SK-N-SH (cell line): ENCODE data around the gene DEGS2. TPM values are rescaled to one million over a fixed set of nuclear protein-coding genes. Genes with fewer than 3 reads are reported as not detected.
"Not testable (repeated sequence)": the region's sequence is repeated elsewhere in the genome, so short reads cannot be mapped to it uniquely, and the experiment has no call there.

Experiments
- CTCF ChIA-PET: fragments of 300-600, 350-600 bp; formaldehyde crosslinking; extraction: SDS; loops from one replicate; lab custom pipeline; 2021; lab: Yijun Ruan, JAX
- POLR2A ChIA-PET: fragments of 350-600 bp; sonication (Branson Sonifier 250); formaldehyde crosslinking; extraction: SDS; loops from one replicate; lab custom pipeline; 2020; ENCODE audit warnings: antibody characterized with exemption, inconsistent platforms; lab: Yijun Ruan, JAX
- DNase-seq: peaks from one replicate; pipeline ENCODE4 v3.0.0; 2012
- H2AFZ ChIP-seq: fragments of 200-600 bp; sonication (generic); 2 replicates; pipeline ENCODE4 v1.8.1; 2016; ENCODE audit warnings: antibody characterized with exemption, mild to moderate bottlenecking, low read depth
- H3F3A ChIP-seq: fragments of 200-600 bp; sonication (generic); replicated peaks from 2 replicates; pipeline ENCODE3; 2016; ENCODE audit warnings: antibody characterized with exemption, mild to moderate bottlenecking; ENCODE audit not compliant: insufficient read depth
- H3K27ac ChIP-seq, 2 experiments: fragments of 200-500 bp in 1 of 2; fragments of 200-600 bp in 1 of 2; sonication (Bioruptor generic) in 1 of 2; sonication (generic), shearing (Covaris generic) in 1 of 2; 2 replicates each; pipeline versions ENCODE4 v1.5.1 to v1.6.1; 2014 to 2016; ENCODE audit warnings: low read depth in 2 of 2, inconsistent platforms in 1 of 2, low read length in 1 of 2, mild to moderate bottlenecking in 1 of 2, mixed read lengths in 1 of 2
- H3K27me3 ChIP-seq: fragments of 200-600 bp; sonication (generic), shearing (Covaris generic); 2 replicates; pipeline ENCODE4 v1.6.1; 2016; ENCODE audit warnings: mixed run types; ENCODE audit not compliant: insufficient read depth
- H3K36me3 ChIP-seq, 2 experiments: fragments of 200-500 bp in 1 of 2; fragments of 200-600 bp in 1 of 2; sonication (Bioruptor generic) in 1 of 2; sonication (generic) in 1 of 2; replicated peaks in 1 of 2; 2 replicates each; pipeline versions ENCODE3 to v1.5.1; 2014 to 2016; ENCODE audit warnings: low read length in 1 of 2, mild to moderate bottlenecking in 1 of 2; ENCODE audit not compliant: insufficient read depth in 2 of 2, control insufficient read depth in 1 of 2
- H3K4me1 ChIP-seq, 2 experiments: fragments of 200-500 bp in 1 of 2; fragments of 200-600 bp in 1 of 2; sonication (Bioruptor generic) in 1 of 2; sonication (generic), shearing (Covaris generic) in 1 of 2; 2 replicates each; pipeline versions ENCODE4 v1.5.1 to v1.6.1; 2014 to 2016; ENCODE audit warnings: low read depth in 1 of 2, low read length in 1 of 2, mixed run types in 1 of 2; ENCODE audit not compliant: insufficient read depth in 2 of 2, control insufficient read depth in 1 of 2
- H3K4me2 ChIP-seq: fragments of 200-600 bp; sonication (generic), shearing (Covaris generic); 2 replicates; pipeline ENCODE4 v1.6.1; 2017; ENCODE audit warnings: mixed run types
- H3K4me3 ChIP-seq, 2 experiments: fragments of 200-500 bp in 1 of 2; fragments of 200-600 bp in 1 of 2; sonication (Bioruptor generic) in 1 of 2; sonication (generic), shearing (Covaris generic) in 1 of 2; 2 replicates each; pipeline versions ENCODE4 v1.5.1 to v1.8.1; 2014 to 2016; ENCODE audit warnings: low read depth in 2 of 2, inconsistent platforms in 1 of 2, low read length in 1 of 2, mild to moderate bottlenecking in 1 of 2, mixed read lengths in 1 of 2, moderate library complexity in 1 of 2
- H3K79me2 ChIP-seq: fragments of 200-600 bp; sonication (generic); 2 replicates; pipeline ENCODE4 v1.8.1; 2017; ENCODE audit warnings: mild to moderate bottlenecking; ENCODE audit not compliant: insufficient read depth
- H3K9ac ChIP-seq: fragments of 200-600 bp; sonication (generic); 2 replicates; pipeline ENCODE4 v1.6.1; 2017; ENCODE audit warnings: mixed run types
- H3K9me2 ChIP-seq: fragments of 200-600 bp; sonication (generic); 2 replicates; pipeline ENCODE4 v1.6.1; 2017; ENCODE audit warnings: mixed run types
- H3K9me3 ChIP-seq: fragments of 200-600 bp; sonication (generic); 2 replicates; pipeline ENCODE4 v1.6.1; 2017; ENCODE audit warnings: mixed run types, mild to moderate bottlenecking, moderate library complexity
- H4K20me1 ChIP-seq: fragments of 200-600 bp; sonication (generic); 2 replicates; pipeline ENCODE4 v1.6.1; 2017; ENCODE audit warnings: mild to moderate bottlenecking, mixed run types; ENCODE audit not compliant: insufficient read depth
- FOXM1 ChIP-seq: IDR thresholded peaks from 2 replicates; pipeline ENCODE4 v1.4.0; 2012; ENCODE audit warnings: low read depth, mild to moderate bottlenecking
- GABPA ChIP-seq: IDR thresholded peaks from 2 replicates; pipeline ENCODE4 v1.4.0; 2012; ENCODE audit warnings: low read depth, mild to moderate bottlenecking
- GATA2 ChIP-seq: sonication (generic); formaldehyde crosslinking; IDR thresholded peaks from 2 replicates; pipeline ENCODE4 v1.5.0; 2020; ENCODE audit warnings: mild to moderate bottlenecking, missing genetic modification reagents
- NFIC ChIP-seq: IDR thresholded peaks from 2 replicates; pipeline ENCODE4 v1.4.0; 2012; ENCODE audit warnings: borderline replicate concordance
- RAD21 ChIP-seq: IDR thresholded peaks from 2 replicates; pipeline ENCODE4 v1.6.1; 2012; ENCODE audit warnings: mild to moderate bottlenecking, low read length
- SIN3A ChIP-seq: IDR thresholded peaks from 2 replicates; pipeline ENCODE4 v1.6.1; 2012; ENCODE audit warnings: low read depth, mild to moderate bottlenecking, low read length, moderate library complexity, borderline replicate concordance
- TEAD4 ChIP-seq: IDR thresholded peaks from 2 replicates; pipeline ENCODE4 v1.4.0; 2012; ENCODE audit warnings: mild to moderate bottlenecking, borderline replicate concordance; ENCODE audit not compliant: insufficient read depth
- WGBS: methylation state at CpG from one replicate; pipeline ENCODE4 v1.1.6; 2017; ENCODE audit warnings: low lambda C conversion rate; 5-methylcytosine and 5-hydroxymethylcytosine counted together
- polyA plus RNA-seq, 3 experiments: library from polyadenylated mRNA; depleted of rRNA; stranded (reverse); fragments of >200 nt; gene quantifications; 2 replicates each; pipeline ENCODE4 v1.2.3, GENCODE V29; 2012
- TF ChIP-seq, protein P1 (sequence below): IDR thresholded peaks from 2 replicates; pipeline ENCODE4 v1.6.1; 2012; ENCODE audit warnings: mild to moderate bottlenecking, low read depth, low read length, moderate library complexity

Gene DEGS2
- polyA plus RNA-seq, 1 of the 3 experiments (the other 2 are of a cell fraction) = 0.02 TPM

DNA sequence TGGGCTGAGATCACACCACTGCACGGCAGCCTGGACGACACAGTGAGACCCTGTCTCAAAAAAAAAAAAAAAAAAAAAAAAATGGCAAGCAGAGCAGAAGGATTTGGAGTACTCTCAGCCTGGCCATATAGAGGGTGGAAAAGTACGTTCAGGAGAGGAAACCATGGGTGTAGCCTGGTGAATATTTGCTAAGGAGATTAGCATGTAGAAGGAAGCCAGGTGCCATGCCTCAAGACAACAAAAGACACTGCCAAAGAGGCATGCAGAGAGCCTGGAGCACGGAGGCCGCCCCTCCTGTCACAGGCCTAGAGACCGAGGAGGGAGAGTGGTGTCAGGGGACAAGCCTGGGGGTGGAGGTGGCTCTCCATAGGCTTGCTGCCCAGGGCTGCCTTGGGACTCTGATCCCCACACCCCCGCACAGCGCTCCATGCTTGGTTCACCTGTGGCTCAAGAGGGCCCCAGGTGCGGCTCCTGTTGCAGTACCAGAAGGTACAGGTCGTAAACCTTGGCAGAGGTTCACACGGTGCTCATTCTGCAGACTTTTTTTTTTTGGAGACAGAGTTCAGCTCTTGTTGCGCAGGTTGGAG lies 27.9 kb upstream of the DEGS2 start (continued):
- TF ChIP-seq, protein P1, sequence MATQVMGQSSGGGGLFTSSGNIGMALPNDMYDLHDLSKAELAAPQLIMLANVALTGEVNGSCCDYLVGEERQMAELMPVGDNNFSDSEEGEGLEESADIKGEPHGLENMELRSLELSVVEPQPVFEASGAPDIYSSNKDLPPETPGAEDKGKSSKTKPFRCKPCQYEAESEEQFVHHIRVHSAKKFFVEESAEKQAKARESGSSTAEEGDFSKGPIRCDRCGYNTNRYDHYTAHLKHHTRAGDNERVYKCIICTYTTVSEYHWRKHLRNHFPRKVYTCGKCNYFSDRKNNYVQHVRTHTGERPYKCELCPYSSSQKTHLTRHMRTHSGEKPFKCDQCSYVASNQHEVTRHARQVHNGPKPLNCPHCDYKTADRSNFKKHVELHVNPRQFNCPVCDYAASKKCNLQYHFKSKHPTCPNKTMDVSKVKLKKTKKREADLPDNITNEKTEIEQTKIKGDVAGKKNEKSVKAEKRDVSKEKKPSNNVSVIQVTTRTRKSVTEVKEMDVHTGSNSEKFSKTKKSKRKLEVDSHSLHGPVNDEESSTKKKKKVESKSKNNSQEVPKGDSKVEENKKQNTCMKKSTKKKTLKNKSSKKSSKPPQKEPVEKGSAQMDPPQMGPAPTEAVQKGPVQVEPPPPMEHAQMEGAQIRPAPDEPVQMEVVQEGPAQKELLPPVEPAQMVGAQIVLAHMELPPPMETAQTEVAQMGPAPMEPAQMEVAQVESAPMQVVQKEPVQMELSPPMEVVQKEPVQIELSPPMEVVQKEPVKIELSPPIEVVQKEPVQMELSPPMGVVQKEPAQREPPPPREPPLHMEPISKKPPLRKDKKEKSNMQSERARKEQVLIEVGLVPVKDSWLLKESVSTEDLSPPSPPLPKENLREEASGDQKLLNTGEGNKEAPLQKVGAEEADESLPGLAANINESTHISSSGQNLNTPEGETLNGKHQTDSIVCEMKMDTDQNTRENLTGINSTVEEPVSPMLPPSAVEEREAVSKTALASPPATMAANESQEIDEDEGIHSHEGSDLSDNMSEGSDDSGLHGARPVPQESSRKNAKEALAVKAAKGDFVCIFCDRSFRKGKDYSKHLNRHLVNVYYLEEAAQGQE = no peak
- TF ChIP-seq NFIC (no peak), RAD21 (no peak), GATA2 (CRISPR knock-in tag) (no peak), TEAD4 (no peak), FOXM1 (no peak), GABPA (no peak), SIN3A (no peak)

DNA sequence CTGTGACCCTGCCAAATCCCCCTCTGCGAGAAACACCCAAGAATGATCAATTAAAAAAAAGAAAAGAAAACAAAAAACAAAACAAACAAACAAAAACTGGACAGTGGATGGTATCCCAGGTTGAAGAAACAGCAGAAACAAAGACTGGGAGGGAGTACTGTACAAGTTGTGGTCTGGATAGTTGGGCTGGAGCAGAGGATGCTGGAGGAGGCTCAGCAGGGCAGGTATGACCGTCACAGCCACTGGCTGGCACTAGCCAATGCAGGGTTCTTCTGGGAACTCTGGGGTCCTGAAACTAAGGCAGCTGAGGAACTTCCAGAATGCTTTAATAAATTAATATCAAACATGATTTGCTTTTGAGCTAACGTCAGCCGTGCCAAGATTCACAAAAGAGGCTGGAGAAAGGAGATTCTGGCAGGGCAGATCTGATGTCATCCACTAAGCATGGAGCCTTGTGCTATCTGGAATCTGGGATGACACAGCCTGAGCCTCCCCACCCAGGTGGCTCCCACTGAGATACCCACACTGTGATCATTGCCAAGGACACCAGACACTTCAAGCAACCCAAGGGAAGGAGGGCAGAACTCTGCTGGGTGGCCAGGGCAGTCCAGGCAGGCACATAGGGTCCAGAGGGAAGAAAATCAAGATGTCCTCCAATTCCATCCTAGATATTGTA lies 22.6 kb upstream of the DEGS2 start:
- H3K27ac ChIP-seq, POLR2A ChIA-PET, CTCF ChIA-PET, H2AFZ ChIP-seq, H3K9me3 ChIP-seq, H3K4me2 ChIP-seq, H3K79me2 ChIP-seq, H3K9me2 ChIP-seq, H3K4me1 ChIP-seq, H3K36me3 ChIP-seq, H3K9ac ChIP-seq, H3K27me3 ChIP-seq, H4K20me1 ChIP-seq, H3F3A ChIP-seq, DNase-seq, H3K4me3 ChIP-seq: not testable (repeated sequence)
- 70% methylated on average over 3 of the region's 4 CpGs for WGBS

DNA sequence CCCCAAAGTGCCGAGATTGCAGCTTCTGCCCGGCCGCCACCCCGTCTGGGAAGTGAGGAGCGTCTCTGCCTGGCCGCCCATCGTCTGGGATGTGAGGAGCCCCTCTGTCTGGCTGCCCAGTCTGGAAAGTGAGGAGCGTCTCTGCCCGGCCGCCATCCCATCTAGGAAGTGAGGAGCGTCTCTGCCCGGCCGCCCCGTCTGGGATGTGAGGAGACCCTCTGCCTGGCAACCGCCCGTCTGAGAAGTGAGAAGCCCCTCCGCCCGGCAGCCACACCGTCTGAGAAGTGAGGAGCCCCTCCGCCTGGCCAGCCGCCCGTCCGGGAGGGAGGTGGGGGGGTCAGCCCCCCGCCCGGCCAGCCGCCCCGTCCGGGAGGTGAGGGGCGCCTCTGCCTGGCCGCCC lies 21.2 kb upstream of the DEGS2 start:
- POLR2A ChIA-PET, DNase-seq, H3K9me2 ChIP-seq, CTCF ChIA-PET, H3K27ac ChIP-seq, H3K4me1 ChIP-seq, H3K4me3 ChIP-seq, H3K79me2 ChIP-seq, H3F3A ChIP-seq, H3K9me3 ChIP-seq, H2AFZ ChIP-seq, H4K20me1 ChIP-seq, H3K4me2 ChIP-seq, H3K36me3 ChIP-seq, H3K27me3 ChIP-seq, H3K9ac ChIP-seq: not testable (repeated sequence)
- no CpG with 5 or more reads among the region's 30 CpGs for WGBS
